HEK293T (cell line): Measurements from ENCODE around the gene RB1.

Experiments
- ARNT ChIP-seq: fragments of 450-650 bp; IDR thresholded peaks from 2 replicates; pipeline ENCODE4 v1.6.1; 2017; ENCODE audit warnings: mild to moderate bottlenecking
- CTBP1 ChIP-seq: fragments of 450-650 bp; IDR thresholded peaks from 2 replicates; pipeline ENCODE4 v1.6.1; 2016; ENCODE audit warnings: borderline replicate concordance
- FOXK2 ChIP-seq: fragments of 450-650 bp; IDR thresholded peaks from 2 replicates; pipeline ENCODE4 v1.6.1; 2016; ENCODE audit warnings: mild to moderate bottlenecking
- FOXM1 ChIP-seq: fragments of 450-650 bp; IDR thresholded peaks from 2 replicates; pipeline ENCODE4 v1.6.1; 2017; ENCODE audit warnings: mild to moderate bottlenecking, borderline replicate concordance
- LEF1 ChIP-seq: fragments of 450-650 bp; IDR thresholded peaks from 2 replicates; pipeline ENCODE4 v1.6.1; 2017; ENCODE audit warnings: mild to moderate bottlenecking, borderline replicate concordance
- PKNOX1 ChIP-seq: fragments of 450-650 bp; IDR thresholded peaks from 2 replicates; pipeline ENCODE4 v1.6.1; 2016
- SP1 ChIP-seq: fragments of 450-650 bp; IDR thresholded peaks from 2 replicates; pipeline ENCODE4 v1.6.1; 2017
- SUZ12 ChIP-seq: fragments of 450-650 bp; IDR thresholded peaks from 2 replicates; pipeline ENCODE4 v1.6.1; 2016; ENCODE audit warnings: mild to moderate bottlenecking
- ZNF384 ChIP-seq: fragments of 450-650 bp; IDR thresholded peaks from 2 replicates; pipeline ENCODE4 v1.6.1; 2016

GRCh38 chr13:48258002-48258401 lies 45.5 kb upstream of the RB1 start:
- no peak for TF ChIP-seq PKNOX1
- TF ChIP-seq SUZ12: no peak
- no peak for TF ChIP-seq SP1
- no peak for TF ChIP-seq CTBP1
- TF ChIP-seq LEF1: no peak
- TF ChIP-seq FOXM1: no peak
- TF ChIP-seq ZNF384: no peak
- TF ChIP-seq ARNT: no peak
- TF ChIP-seq FOXK2: no peak
